ENCODE results near the gene SMYD3. TPM values are rescaled to one million over a fixed set of nuclear protein-coding genes. Genes with fewer than 3 reads are reported as not detected.
"Not testable (repeated sequence)": the region's sequence is repeated elsewhere in the genome, so short reads cannot be mapped to it uniquely, and the experiment has no call there.

The SMYD3 gene
- total RNA-seq, 1 donor: 31.2 TPM

DNA sequence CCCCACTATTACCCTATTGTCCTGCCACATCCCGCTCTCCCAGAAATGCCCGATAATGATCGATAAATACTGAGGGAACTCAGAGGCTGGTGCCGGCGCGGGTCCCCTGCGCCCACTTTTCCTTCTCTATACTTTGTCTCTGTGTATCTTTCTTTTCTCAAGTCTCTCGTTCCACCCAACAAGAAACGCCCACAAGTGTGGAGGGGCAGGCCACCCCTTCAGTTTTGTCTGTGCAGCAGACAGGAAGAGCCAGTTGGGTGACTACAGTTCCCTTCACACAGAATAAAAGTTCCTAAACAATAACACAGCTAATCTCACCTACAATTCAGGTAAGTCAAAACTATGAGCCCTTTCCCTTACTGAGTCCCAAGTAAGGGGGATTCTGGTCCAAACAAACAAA is 423.7 kb downstream of the SMYD3 start:
- DNase-seq (ENCODE audit: low read depth in 2 of 3, low spot score in 2 of 3): no peak

DNA sequence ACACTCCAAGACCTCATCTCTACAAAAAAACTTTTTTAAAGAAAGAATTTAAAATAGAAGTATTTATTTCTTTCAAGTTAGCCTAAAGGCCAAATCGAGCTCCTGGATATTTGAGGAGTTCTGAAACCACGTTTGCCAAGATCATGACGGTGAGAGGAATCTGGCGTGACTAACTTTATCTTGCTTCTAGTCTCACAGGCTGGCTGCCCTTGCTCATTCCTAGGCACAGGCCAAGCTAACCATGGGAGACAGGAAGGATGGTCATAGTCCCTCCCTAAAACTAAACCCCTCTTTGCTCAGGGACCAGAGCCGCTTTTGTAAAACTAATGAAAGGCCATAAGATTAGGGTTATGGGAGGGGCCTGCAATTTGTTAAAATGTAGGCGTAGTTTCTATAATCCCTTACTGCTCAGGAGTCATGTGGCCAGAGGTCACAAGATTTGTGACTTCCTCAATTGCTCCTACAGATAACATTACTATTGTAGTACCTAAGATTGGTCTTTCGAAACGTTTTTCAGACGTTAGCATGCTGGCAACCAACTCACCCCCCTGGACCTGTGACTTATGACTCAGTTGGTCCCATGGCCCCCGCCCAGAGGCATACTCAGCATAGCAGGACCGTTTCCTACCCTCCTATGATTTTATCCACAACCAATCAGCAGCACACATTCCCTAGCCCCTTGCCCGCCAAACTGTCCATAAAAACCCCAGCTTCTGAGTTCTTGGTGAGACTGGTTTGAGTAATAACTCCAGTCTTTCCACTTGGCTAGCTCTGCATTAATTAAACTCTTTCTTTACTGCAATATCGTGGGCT is 425.0 kb downstream of the SMYD3 start:
- peak in 1 of 3 donors; percentile 34 for DNase-seq (ENCODE audit: low read depth in 2 of 3, low spot score in 2 of 3)

DNA sequence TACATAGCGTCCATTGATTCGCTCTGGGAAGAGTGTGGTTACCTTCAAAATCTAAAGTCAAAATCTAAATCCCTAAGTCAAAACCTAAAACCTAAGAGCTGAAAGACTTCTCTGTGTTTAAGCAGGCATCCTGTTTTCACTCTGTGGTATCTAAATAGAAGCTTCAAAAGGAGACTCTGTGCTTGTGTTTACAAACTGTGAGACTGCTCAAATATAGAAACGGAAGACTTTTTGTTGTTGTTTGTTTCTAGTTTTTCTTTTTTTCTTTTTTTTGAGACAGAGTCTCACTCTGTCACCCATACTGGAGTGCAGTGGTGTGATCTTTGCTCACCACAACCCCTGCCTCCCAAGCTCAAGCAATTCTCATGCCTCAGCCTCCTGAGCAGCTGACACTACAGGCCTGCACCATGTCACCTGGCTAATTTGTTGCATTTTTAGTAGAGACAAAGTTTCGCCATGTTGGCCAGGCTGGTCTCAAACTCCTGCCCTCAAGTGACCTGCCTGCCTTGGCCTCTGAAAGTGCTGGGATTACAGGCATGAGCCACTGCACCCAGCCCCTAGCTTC is 425.9 kb downstream of the SMYD3 start:
- no peak for DNase-seq (ENCODE audit: low read depth in 2 of 3, low spot score in 2 of 3)

DNA sequence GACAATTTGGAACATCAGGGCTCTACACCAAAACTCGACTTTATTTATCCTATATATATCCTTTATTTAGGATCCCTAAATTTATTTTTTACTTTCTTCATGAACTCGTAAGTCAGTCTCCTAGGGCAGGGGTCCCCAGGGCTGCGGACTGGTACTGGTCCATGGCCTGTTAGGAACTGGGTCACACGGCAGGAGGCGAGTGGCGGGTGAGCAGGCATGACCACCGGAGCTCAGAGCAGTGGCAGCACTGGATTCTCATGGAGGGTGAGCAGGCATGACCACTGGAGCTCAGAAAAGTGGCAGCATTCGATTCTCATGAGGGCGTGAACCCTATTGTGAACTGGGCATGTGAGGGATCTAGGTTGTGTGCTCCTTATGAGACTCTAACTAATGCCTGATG is 427.0 kb downstream of the SMYD3 start:
- DNase-seq (ENCODE audit: low read depth in 2 of 3, low spot score in 2 of 3): no peak

DNA sequence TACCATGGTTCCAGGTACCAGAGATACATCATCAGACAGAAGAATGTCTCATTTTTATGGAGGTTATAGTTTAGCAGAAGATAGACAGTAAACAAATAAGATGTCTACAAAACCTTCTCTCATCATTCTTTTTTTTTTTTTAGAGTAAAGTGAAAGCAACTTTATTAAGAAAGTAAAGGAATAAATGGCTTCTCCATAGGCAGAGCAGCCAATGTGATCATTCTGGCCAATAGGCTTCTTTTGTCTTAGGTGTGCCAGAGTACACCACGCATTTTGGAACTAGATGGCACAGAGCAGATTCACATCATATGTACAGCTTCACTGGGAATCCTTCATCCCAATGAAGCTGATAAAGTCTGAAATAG is 428.2 kb downstream of the SMYD3 start:
- DNase-seq (ENCODE audit: low read depth in 2 of 3, low spot score in 2 of 3): peak in 1 of 3 donors; percentile 34

DNA sequence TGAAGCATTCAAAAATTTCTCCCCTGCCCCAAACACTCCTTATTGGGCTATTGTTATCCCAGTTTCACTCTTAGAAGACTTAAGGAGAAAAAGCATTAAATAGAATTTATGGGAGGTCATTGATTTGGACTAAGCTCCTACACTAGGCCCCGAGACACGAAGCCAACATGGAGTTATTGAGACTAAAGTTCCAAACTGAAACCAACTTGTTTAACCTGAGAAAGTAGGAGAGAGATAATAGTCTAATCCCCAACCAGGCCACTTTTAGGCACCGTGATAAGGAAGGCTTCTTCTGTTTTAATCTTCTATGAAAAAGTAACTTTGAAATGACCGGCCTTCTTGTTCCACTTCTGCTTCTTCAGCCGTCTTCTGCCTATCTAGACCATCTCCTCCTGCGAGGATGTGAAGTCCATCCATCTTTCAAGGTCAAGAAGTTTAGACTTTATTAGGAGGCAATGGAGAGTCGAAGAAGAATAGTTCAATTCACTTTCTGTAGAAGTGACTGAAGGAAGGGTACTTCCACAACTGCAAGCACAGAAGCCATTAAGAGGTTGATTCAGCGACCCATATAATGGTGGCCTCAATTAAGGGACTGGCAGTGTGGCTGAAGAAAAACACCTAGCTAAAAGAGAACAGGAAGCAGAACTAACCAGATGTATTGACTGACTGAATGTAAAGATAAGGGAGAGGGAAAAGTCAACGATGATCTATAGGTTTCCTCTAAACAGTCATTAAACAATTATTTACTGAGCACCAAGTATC is 428.8 kb downstream of the SMYD3 start:
- DNase-seq (ENCODE audit: low read depth in 2 of 3, low spot score in 2 of 3): peak in 1 of 3 donors; percentile 50

DNA sequence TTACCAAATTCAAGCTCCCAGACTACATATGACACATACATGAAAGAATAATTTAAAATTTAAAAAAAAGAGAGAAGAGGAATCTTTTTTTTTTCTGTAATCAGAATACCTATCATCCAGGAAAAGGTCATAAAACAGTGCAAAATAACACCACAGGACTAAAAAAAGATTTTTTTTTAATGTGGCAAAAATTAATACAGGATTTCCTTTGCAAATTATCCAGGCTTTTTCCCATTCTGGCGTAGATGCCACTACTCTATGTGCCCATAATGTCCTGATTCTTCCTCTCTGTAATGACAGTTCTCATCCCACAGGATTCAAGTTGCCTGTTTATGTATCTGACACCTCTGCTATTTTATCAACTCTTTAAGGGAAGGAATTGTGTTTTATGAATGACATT is 429.6 kb downstream of the SMYD3 start:
- DNase-seq (ENCODE audit: low read depth in 2 of 3, low spot score in 2 of 3): no peak

DNA sequence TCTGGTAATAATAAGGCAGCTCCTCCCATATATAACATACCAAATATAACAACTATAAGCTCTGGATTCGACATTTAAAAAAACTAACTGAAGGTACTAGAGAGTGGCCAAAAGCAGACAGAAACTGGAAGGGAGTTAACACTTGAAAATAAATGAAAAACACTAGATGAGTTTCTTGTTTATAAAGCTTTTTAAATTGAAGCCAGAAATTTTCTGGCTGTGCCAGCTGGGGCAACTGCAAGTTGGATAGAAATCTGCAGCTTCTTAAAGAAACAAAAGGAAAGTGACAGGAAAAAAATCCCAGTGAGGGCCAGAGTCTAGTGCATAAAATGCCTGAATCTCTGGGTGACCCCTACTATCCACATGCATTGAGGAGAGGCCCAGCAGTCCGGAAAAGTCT is 432.7 kb downstream of the SMYD3 start:
- no peak for DNase-seq (ENCODE audit: low read depth in 2 of 3, low spot score in 2 of 3)

DNA sequence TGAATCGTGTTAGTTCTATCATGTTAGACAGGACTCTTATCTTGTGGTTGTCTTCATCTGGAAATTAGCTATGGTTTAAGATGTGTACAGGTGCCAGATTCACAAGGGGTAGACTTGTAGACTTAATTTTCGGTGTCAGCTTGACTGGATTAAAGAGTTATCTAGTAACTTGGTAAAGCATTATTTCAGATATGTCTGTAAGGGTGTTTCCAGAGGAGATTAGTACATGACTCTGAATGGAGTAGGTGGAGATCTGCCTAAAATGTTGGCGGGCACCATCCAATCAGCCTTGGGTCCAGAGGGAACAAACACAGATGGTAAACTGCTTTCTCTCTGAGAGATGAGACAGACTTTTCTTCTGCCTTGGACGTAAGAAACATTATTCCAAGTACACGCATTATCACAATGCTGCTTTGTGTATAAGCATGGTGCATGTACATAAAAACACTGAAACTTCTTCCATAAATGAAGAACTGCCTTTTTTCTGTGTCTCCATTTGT is 434.6 kb downstream of the SMYD3 start:
- DNase-seq (ENCODE audit: low read depth in 2 of 3, low spot score in 2 of 3): no peak

DNA sequence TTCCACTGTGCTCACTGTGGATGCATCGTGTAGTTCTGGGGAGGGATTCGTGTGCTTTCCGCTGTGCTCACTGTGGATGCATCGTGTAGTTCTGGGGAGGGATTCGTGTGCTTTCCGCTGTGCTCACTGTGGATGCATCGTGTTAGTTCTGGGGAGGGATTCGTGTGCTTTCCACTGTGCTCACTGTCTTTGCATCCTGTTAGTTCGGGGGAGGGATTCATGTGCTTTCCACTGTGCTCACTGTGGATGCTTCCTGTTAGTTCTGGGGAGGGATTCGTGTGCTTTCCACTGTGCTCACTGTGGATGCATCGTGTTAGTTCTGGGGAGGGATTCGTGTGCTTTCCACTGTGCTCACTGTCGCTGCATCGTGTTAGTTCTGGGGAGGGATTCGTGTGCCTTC is 435.1 kb downstream of the SMYD3 start:
- DNase-seq (ENCODE audit: low read depth in 2 of 3, low spot score in 2 of 3): not testable (repeated sequence)

DNA sequence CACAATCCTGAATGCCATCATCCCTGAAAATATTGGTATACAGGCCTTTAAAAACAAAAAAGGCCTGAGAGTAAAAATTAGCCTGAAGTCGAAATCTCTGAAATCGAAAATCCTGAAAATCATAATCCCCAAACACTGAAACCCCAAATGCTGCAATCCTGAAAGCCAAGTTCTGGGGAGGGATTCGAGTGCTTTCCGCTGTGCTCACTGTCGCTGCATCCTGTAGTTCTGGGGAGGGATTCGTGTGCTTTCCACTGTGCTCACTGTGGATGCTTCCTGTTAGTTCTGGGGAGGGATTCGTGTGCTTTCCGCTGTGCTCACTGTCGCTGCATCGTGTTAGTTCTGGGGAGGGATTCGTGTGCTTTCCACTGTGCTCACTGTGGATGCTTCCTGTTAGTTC is 435.5 kb downstream of the SMYD3 start:
- DNase-seq (ENCODE audit: low read depth in 2 of 3, low spot score in 2 of 3): not testable (repeated sequence)

DNA sequence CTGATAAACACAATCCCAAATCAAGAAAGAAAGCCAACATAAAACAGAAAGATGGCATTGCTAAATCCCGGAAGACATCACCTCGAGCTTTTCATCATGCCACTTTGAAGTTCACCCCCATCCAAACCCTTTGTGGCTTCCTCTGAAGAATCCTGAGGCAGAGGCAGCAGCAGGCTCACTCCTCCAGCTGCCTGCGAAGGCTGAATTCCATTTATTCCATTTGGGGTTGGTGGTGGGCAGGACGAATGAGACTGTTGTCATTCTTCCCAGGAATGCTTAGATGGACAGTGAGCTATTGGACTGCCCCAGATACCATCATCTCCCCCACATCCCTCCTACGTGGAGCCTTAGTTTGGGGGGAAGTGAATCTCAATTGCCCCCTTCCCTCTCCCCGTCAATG is 437.5 kb downstream of the SMYD3 start:
- DNase-seq (ENCODE audit: low read depth in 2 of 3, low spot score in 2 of 3): no peak

DNA sequence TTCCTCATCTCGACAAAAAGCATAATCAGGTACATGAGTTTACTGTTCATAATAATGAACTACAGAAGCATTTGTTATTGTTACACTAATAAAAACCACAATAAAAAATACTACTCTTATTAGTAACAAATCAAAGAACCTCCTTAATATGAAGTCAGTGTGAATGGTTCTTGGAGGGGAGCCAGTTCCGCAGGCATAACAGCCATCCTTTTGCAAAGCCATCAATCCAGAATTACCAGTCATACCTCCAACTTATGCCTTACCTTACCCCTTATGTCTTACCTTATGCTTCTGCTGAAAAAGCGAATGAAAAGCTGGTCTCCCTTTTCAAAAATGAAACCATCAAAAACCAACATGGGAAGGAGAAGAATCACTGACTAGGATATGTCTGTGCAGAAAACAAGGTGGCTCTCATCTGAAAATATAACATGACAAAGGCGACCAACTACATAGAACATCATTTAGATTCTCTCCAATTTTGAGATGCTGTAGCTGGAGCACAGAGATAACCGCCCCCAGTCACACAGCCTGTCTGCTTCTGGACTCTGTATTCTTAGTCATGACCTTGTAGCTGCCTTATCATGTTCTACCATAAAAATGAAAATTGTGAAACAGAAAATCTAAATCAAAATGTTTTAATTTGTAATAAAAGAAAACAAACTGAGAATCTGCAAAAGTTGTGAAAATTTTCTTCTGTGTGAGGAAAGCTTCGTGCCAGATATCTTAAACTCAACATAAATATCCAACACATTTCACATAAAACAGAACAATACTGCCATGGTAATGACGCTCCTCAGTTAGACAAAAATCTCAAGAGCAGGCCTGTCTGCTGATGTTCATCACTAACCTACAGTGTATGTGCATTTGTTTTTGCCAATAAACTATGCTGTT is 438.2 kb downstream of the SMYD3 start:
- DNase-seq (ENCODE audit: low read depth in 2 of 3, low spot score in 2 of 3): no peak

DNA sequence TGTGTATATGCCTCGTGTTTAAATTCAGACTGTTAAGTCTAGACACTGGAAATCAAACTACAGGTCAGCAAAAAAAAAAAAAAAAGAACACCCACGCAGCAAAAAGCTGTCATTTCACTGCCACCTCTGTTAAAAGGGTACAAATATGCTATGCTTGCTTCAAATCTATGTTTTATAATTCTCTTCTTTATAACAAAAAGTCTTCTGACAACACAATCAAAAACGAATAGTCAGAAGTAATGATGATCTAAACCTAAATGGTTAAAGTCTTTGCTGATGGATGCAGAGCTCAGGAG is 438.9 kb downstream of the SMYD3 start:
- no peak for DNase-seq (ENCODE audit: low read depth in 2 of 3, low spot score in 2 of 3)

DNA sequence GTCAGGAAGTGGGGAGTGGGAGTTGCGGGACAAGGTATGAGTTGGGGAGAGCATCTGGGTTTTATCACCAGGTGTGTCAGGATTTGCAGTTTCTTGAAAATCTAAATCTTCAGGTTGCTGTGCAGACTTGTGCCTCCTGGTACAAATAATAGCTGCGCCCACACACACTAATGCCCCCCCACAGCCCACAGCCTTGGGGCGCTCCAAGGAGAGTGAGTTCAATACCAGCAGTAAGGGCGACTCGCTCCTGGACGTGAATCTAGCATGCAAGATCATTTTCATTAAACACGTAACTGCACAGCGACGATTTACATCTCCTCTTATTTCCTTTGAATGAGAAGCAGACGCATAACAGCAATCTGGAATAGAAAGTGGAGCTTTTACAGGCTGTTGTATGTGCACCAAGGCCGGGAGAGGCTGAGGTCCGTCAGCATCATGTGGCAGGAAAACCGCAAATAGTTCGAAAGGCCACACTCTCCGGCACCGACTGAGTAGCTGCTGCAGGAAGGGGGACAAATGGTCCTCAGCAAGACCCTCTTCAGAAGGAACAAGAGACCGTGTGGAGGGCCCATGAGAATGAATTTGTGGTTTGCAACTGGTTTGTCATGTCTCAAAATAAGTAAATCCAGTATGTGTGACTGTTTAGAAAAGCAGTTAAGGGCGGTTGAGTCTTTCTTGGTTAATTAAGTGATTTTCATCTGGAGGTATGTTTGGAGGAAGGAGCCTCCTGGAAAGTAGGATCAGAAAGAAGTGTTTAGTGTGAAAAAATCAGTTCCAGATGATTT is 439.5 kb downstream of the SMYD3 start:
- DNase-seq (ENCODE audit: low read depth in 2 of 3, low spot score in 2 of 3): peak in 2 of 3 donors; percentile 26 to 66

DNA sequence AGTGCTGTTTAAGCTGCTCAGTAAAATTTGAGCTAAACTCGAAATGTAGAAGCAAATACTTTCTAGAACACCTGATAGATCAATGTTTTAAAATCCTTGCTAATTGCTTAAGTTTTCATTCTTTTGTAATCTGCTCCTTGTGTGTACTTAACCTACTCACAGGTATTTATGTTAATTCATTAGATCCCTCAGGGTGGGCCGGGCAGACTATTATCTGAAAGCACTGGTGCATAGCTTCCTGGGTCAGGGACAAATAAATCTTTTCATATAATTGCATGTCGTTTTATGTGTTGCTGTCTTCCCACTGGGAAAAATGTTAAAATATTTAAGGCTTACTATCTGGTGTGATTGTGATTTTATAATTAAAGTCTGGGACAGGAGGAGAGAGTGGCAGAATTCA is 440.5 kb downstream of the SMYD3 start:
- DNase-seq (ENCODE audit: low read depth in 2 of 3, low spot score in 2 of 3): no peak

DNA sequence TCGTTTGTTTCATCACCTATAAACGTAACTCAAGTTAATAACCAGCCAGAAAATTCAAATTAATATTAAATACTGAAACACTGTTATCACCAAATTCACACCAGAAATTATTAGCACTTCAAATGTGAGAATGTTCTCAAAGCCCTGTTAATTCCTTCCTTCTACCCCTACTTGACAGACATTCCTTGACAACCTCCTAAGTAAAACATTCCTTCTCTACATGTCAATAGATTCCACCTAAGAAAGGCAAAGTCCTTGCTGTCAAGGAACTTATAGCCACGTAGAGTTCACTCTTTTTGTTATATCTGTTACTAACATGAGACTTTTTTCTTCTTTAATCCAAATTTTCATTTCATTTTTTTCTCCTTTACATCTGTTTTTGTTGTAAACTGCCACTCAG is 441.5 kb downstream of the SMYD3 start:
- no peak for DNase-seq (ENCODE audit: low read depth in 2 of 3, low spot score in 2 of 3)

DNA sequence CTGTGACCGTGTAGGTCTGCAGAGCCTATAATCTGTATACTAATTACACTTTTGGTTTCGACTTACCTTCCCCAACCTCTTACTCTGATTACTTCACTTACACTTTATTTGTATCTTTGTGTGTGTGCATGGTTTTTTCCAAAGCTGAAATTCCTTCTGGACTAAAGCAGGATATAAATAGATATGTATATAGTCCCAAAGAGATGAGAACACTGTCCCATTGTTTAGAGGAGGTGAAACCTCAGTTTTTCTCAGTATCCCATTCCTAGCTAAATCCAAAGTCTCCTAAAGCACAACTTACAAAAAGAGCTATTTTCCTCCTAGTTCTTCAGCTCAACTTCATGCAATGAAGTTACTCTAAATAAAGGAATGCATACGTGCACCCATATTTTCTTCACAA is 442.2 kb downstream of the SMYD3 start:
- no peak for DNase-seq (ENCODE audit: low read depth in 2 of 3, low spot score in 2 of 3)

DNA sequence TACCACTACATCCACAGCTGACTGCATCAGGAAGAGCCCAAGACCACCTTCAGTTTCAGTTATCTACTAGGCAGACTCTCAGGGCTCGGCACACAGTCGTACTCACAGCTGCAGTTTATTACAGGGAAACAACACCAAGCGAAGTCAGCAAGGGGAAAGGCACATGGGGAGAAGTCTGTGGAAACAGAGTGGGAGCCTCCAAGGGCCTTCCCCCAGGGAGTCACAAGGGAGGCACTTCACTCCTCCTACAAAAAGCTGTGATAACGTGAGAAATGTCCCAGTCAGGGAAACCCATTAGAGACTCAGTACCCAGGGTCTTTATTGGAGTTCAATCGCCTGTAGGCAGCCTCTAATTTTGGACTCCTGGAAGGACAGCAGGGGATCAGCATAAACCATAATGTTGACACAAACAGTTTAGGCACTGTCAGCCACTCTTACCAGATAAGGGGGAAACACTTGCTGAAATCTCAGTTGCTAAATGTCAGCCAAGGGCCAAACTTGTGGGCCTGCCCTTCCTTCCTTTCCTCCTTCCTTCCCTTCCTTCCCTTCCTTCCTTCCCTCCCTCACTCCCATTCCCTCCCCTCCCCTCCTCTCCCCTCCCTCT is 444.0 kb downstream of the SMYD3 start:
- DNase-seq (ENCODE audit: low read depth in 2 of 3, low spot score in 2 of 3): no peak

DNA sequence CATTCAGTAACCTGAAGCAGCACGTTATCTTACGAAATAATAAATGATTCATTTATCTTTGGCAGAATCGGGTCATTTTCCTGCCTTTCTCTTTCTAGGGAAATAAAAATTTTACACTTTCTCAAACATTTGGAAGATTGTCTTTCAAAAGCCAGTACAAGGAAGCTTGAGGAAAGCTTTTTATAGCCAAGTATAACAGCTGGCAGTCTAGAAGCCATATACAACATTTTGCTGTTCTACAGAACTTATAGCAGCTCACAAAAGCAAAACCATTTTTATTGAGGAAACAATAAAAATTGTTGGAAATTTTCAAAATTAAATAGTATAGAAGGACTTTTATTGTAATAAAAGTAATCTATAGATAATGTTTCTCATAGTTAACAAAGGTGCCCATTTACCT is 448.6 kb downstream of the SMYD3 start:
- no peak for DNase-seq (ENCODE audit: low read depth in 2 of 3, low spot score in 2 of 3)
